NCI-H748 (cell line): Measurements from ENCODE around the gene TNS1.

Experiments used
- DNase-seq: peaks from one replicate; lab custom pipeline; 2025; ENCODE audit not compliant: unreplicated experiment; lab: John Stamatoyannopoulos, UW

TNS1 gene

GRCh38 chr2:218017211-218018053, 14.6 kb upstream of the TNS1 start:
- no peak for DNase-seq

- no peak for DNase-seq
Measured at GRCh38 chr2:218016810-218017209, 14.0 kb upstream of the TNS1 start.

GRCh38 chr2:218015586-218016521, 13.1 kb upstream of the TNS1 start:
- DNase-seq: no peak

- no peak for DNase-seq
Measured at GRCh38 chr2:218014706-218015585, 12.2 kb upstream of the TNS1 start.

GRCh38 chr2:218013289-218013688, 10.5 kb upstream of the TNS1 start:
- no peak for DNase-seq

- DNase-seq: no peak
Measured at GRCh38 chr2:218012284-218012683, 9.5 kb upstream of the TNS1 start.

- no peak for DNase-seq
Measured at GRCh38 chr2:218011653-218012040, 8.9 kb upstream of the TNS1 start.

- peak; percentile 18 for DNase-seq
Measured at GRCh38 chr2:218010984-218011652, 8.3 kb upstream of the TNS1 start.

- peak; percentile 71 for DNase-seq
Measured at GRCh38 chr2:218010140-218010983, 7.6 kb upstream of the TNS1 start.

GRCh38 chr2:218009765-218010139, 7.0 kb upstream of the TNS1 start:
- peak; percentile 48 for DNase-seq

- DNase-seq: peak; percentile 22
Measured at GRCh38 chr2:218009231-218009630, 6.4 kb upstream of the TNS1 start.

- no peak for DNase-seq
Measured at GRCh38 chr2:218008060-218009040, 5.6 kb upstream of the TNS1 start.

GRCh38 chr2:218006741-218007140, 3.9 kb upstream of the TNS1 start:
- DNase-seq: no peak

- DNase-seq: no peak
Measured at GRCh38 chr2:218005486-218005885, 2.7 kb upstream of the TNS1 start.

GRCh38 chr2:218005028-218005427, 2.2 kb upstream of the TNS1 start:
- no peak for DNase-seq

GRCh38 chr2:218003981-218004419, 1.2 kb upstream of the TNS1 start:
- DNase-seq: no peak

GRCh38 chr2:218003281-218003944, 618 bp upstream of the TNS1 start:
- DNase-seq: no peak
